HG03159 (cell line): ENCODE results near the gene DSCAM.
"Not testable (repeated sequence)": the region's sequence is repeated elsewhere in the genome, so short reads cannot be mapped to it uniquely, and the experiment has no call there.

Experiments
- ATAC-seq: cut with Tn5 transposase; IDR thresholded peaks from one replicate; pipeline ENCODE4 v1.9.1; 2021; ENCODE audit warnings: mild to moderate bottlenecking, moderate library complexity; ENCODE audit not compliant: unreplicated experiment

The DSCAM gene

GRCh38 chr21:40271164-40271563, 575.8 kb downstream of the DSCAM start:
- no peak for ATAC-seq

GRCh38 chr21:40270047-40270446, 576.9 kb downstream of the DSCAM start:
- no peak for ATAC-seq

- ATAC-seq, result no peak
These were observed 577.7 kb downstream of the DSCAM start for GRCh38 chr21:40269239-40269638.

- ATAC-seq, result not testable (repeated sequence)
These were observed 588.5 kb downstream of the DSCAM start for GRCh38 chr21:40258456-40258855.

GRCh38 chr21:40257342-40257741, 589.6 kb downstream of the DSCAM start:
- no peak for ATAC-seq

GRCh38 chr21:40255518-40256444, 591.2 kb downstream of the DSCAM start:
- ATAC-seq, result no peak

GRCh38 chr21:40254540-40255465, 592.2 kb downstream of the DSCAM start:
- ATAC-seq, result no peak

- ATAC-seq, result no peak
These were observed 593.8 kb downstream of the DSCAM start for GRCh38 chr21:40253112-40253511.

GRCh38 chr21:40250514-40251294, 596.3 kb downstream of the DSCAM start:
- ATAC-seq, result no peak

GRCh38 chr21:40244981-40245380, 602.0 kb downstream of the DSCAM start:
- no peak for ATAC-seq

GRCh38 chr21:40243685-40244084, 603.3 kb downstream of the DSCAM start:
- no peak for ATAC-seq

- ATAC-seq, result no peak
These were observed 604.2 kb downstream of the DSCAM start for GRCh38 chr21:40242586-40243265.

GRCh38 chr21:40235528-40235927, 611.4 kb downstream of the DSCAM start:
- no peak for ATAC-seq

GRCh38 chr21:40231979-40232378, 615.0 kb downstream of the DSCAM start:
- no peak for ATAC-seq

GRCh38 chr21:40227096-40227495, 619.9 kb downstream of the DSCAM start:
- ATAC-seq, result no peak

GRCh38 chr21:40215941-40216340, 631.0 kb downstream of the DSCAM start:
- no peak for ATAC-seq

GRCh38 chr21:40210251-40210650, 636.7 kb downstream of the DSCAM start:
- ATAC-seq, result no peak

GRCh38 chr21:40208948-40209345, 638.0 kb downstream of the DSCAM start:
- ATAC-seq, result no peak

GRCh38 chr21:40208206-40208947, 638.6 kb downstream of the DSCAM start:
- no peak for ATAC-seq

GRCh38 chr21:40200946-40201345, 646.0 kb downstream of the DSCAM start:
- ATAC-seq, result no peak
